ENCODE measurements around the gene RNF144B. TPM values are rescaled to one million over a fixed set of nuclear protein-coding genes. Genes with fewer than 3 reads are reported as not detected.

Gene RNF144B
- total RNA-seq, 2 donors from 2014 or later, result 9.4 to 11.9 TPM

DNA sequence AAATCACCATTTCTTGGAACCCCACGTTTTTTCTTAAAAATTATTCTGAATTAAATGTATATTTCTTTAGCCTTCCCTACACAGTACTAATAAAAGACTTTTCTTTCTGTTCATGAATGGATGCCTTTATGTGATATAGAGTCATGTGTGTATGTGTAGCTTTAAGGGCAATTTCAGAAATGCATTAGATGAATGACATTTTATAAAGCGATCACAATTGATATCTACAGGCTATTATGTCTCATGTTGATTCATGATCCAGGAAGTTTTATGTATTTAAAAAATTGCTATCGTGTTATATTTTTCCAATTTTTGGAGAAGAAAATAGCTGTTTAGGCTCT lies 81.3 kb downstream of the RNF144B start:
- Mint-ChIP-seq H3K4me3 (no peak overlapping the region), H3K4me1 (ENCODE audit: low read depth) (peaks cover 1% of the 10 kb centered on the region), H3K27ac (no peak overlapping the region), H3K9me3 (peaks cover 2% of the 10 kb centered on the region in 2 donors), H3K27me3 (ENCODE audit: low read depth) (no peaks in the 10 kb centered on the region), H3K36me3 (ENCODE audit: insufficient read depth in 2 of 2) (peaks cover 2 to 3% of the 10 kb centered on the region in 2 donors)
- DNase-seq (no peak), ATAC-seq (replicated peaks in 1 of 2) (no peak)

DNA sequence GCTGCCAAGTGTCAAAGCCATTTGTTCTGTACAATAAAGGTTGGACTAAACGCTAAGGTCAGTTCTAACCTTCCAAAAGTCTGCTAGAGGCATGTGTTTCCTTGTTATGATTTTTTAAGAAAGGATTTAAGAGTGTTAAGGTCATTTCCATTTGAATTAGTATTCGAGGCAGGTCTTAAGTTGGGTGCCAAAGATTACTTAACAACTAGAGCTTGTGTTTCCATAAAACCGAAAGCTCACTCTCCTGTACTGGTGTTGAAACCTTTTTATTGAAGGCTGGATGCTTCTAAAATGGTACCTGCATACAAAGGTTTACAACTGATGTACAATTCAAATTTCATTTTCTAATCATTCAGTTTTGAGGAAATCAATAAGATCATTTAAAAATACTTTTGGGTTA lies 82.4 kb downstream of the RNF144B start:
- no peak for ATAC-seq (replicated peaks in 1 of 2)
- H3K36me3 Mint-ChIP-seq (ENCODE audit: insufficient read depth in 2 of 2), result no peaks in the 10 kb centered on the region
- H3K27ac Mint-ChIP-seq, result no peak overlapping the region
- H3K27me3 Mint-ChIP-seq (ENCODE audit: low read depth), result no peaks in the 10 kb centered on the region
- peaks cover 6% of the 10 kb centered on the region for H3K4me1 Mint-ChIP-seq (ENCODE audit: low read depth)
- no peak for DNase-seq
- no peaks in the 10 kb centered on the region for H3K9me3 Mint-ChIP-seq
- H3K4me3 Mint-ChIP-seq, result no peak overlapping the region

- H3K9me3 Mint-ChIP-seq, result no peaks in the 10 kb centered on the region
- H3K36me3 Mint-ChIP-seq (ENCODE audit: insufficient read depth in 2 of 2), result no peaks in the 10 kb centered on the region
- H3K4me3 Mint-ChIP-seq, result no peak overlapping the region
- peaks cover 6% of the 10 kb centered on the region for H3K4me1 Mint-ChIP-seq (ENCODE audit: low read depth)
- peaks cover 4% of the 10 kb centered on the region for H3K27me3 Mint-ChIP-seq (ENCODE audit: low read depth)
- no peak for DNase-seq
- H3K27ac Mint-ChIP-seq, result no peak overlapping the region
- no peak for ATAC-seq (replicated peaks in 1 of 2)
Observed at GRCh38 chr6:18471232-18471964, 84.2 kb downstream of the RNF144B start.

DNA sequence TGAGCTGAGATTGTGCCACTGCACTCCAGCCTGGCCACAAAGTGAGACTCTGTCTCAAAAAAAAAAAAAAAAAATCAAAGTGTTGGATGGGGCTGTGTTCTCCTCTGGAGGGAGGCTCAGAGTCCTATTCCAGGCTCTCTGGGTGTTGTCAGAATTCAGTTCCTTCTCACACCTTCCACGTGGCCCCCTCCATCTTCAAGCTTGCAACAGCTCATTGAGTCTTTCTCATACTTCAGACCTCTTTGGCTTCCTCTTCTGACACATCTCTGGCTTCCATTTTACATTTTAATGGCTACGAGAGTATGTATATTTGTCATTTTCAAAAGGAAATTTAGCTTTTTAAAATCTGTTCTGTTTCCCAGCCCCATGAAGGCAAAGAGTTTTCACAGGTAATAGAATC lies 85.8 kb downstream of the RNF144B start:
- no peak overlapping the region for H3K27ac Mint-ChIP-seq
- H3K36me3 Mint-ChIP-seq (ENCODE audit: insufficient read depth in 2 of 2), result no peaks in the 10 kb centered on the region
- ATAC-seq (replicated peaks in 1 of 2), result no peak

GRCh38 chr6:18473755-18474154 lies 86.6 kb downstream of the RNF144B start:
- no peak for ATAC-seq (replicated peaks in 1 of 2)
- Mint-ChIP-seq H3K27ac (no peak overlapping the region), H3K36me3 (ENCODE audit: insufficient read depth in 2 of 2) (no peaks in the 10 kb centered on the region), H3K27me3 (ENCODE audit: low read depth) (peaks cover 11% of the 10 kb centered on the region), H3K9me3 (no peaks in the 10 kb centered on the region), H3K4me3 (no peak overlapping the region), H3K4me1 (ENCODE audit: low read depth) (peaks cover 17% of the 10 kb centered on the region)
- no peak for DNase-seq

More for the DNA sequence above, 85.8 kb downstream of the RNF144B start:
- peaks cover 11% of the 10 kb centered on the region for H3K27me3 Mint-ChIP-seq (ENCODE audit: low read depth)
- no peak overlapping the region for H3K4me3 Mint-ChIP-seq
- no peaks in the 10 kb centered on the region for H3K9me3 Mint-ChIP-seq
- H3K4me1 Mint-ChIP-seq (ENCODE audit: low read depth), result peaks cover 15% of the 10 kb centered on the region
- DNase-seq, result no peak

DNA sequence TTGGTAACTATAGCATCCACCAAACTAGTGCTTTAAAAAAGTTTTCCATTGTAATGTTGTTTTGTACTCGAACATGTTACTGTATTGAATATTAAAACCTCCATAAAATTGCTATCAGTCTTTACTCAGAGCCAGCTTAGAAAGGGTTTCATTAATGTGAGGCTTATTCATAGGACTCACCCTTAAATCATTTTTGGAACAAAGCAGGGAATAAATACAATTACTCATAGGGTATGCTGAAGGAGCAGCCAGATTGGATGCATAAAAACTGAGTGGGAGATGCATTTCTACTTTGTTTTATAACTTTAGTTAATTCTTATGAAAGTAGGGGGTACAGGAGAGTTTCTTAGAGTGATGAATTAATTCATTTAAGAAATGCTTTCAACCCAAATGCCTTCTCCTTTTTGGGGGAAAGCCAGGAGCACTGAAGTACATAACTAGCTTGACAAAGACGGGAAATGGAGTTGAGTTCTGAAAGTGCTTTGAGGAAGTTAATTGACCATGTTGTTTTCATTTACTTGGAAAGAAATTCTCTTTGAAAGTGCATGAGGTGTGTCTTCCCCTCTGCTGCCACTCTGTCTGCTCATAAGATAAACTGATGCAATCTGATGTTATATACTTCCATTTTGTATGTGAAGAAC lies 90.3 kb downstream of the RNF144B start:
- Mint-ChIP-seq H3K4me1 (ENCODE audit: low read depth) (peaks cover 17% of the 10 kb centered on the region), H3K27ac (peak overlapping the region; percentile 24), H3K4me3 (no peak overlapping the region), H3K9me3 (no peaks in the 10 kb centered on the region), H3K36me3 (ENCODE audit: insufficient read depth in 2 of 2) (no peaks in the 10 kb centered on the region), H3K27me3 (ENCODE audit: low read depth) (peaks cover 31% of the 10 kb centered on the region)
- DNase-seq (no peak), ATAC-seq (replicated peaks in 1 of 2) (no peak)

DNA sequence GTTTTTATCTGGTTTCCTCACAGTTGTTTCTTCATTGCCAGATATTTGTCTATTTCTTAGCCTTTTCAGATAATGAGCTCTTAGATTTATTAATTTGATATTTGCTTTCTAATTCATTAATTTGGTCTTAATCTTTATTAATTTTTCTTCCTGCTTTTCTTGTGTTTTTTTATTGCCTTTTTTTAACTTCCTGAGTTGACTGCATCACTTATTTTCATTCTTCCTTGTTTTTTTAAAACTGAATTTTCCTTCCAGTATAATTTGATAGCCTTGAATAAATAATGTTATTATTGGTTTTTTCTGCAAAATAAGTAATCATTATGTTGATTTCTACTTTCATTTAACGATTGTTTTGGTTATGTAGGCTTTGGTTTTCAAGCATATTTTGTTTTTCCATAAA lies 91.5 kb downstream of the RNF144B start:
- DNase-seq (no peak), ATAC-seq (replicated peaks in 1 of 2) (no peak)
- no peaks in the 10 kb centered on the region for H3K9me3 Mint-ChIP-seq
- H3K36me3 Mint-ChIP-seq (ENCODE audit: insufficient read depth in 2 of 2), result no peaks in the 10 kb centered on the region
- peaks cover 43% of the 10 kb centered on the region for H3K27me3 Mint-ChIP-seq (ENCODE audit: low read depth)
- no peak overlapping the region for H3K27ac Mint-ChIP-seq
- no peak overlapping the region for H3K4me3 Mint-ChIP-seq
- H3K4me1 Mint-ChIP-seq (ENCODE audit: low read depth), result peaks cover 14% of the 10 kb centered on the region

DNA sequence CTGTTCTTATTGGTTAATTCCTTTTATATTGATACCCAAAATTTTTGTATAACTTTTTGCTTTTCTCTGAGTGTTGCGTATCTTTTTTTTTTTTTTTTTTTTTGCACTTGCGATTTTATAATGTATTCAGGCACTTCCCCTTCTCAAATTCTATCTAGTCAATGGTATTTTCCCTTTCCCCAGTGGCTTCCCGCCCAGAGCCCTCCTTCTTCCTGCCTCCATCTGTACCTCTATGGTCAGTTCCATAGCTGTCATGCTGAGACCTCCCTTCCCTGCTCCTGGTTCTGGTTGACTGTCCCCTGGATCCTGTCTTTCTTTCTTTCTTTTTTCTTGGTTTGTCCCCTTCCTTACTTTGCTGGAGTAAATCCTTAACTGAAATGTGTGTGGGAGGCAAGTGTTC lies 94.7 kb downstream of the RNF144B start:
- H3K27me3 Mint-ChIP-seq (ENCODE audit: low read depth), result peaks cover 34% of the 10 kb centered on the region
- ATAC-seq (replicated peaks in 1 of 2) (no peak), DNase-seq (no peak)
- H3K4me3 Mint-ChIP-seq, result no peak overlapping the region
- no peaks in the 10 kb centered on the region for H3K9me3 Mint-ChIP-seq
- peaks cover 34% of the 10 kb centered on the region for H3K4me1 Mint-ChIP-seq (ENCODE audit: low read depth)
- no peak overlapping the region for H3K27ac Mint-ChIP-seq
- H3K36me3 Mint-ChIP-seq (ENCODE audit: insufficient read depth in 2 of 2), result peaks cover 2% of the 10 kb centered on the region in 2 donors

- Mint-ChIP-seq H3K9me3 (no peaks in the 10 kb centered on the region), H3K27ac (peak overlapping the region; percentile 41), H3K27me3 (ENCODE audit: low read depth) (peaks cover 41% of the 10 kb centered on the region), H3K4me3 (peak overlapping the region in 1 of 2 donors; percentile 50), H3K4me1 (ENCODE audit: low read depth) (peaks cover 29% of the 10 kb centered on the region), H3K36me3 (ENCODE audit: insufficient read depth in 2 of 2) (peaks cover 2% of the 10 kb centered on the region in 2 donors)
- ATAC-seq (replicated peaks in 1 of 2) (peak; percentile 85 to 86), DNase-seq (no peak)
Observed at GRCh38 chr6:18485660-18486435, 98.7 kb downstream of the RNF144B start.

GRCh38 chr6:18488004-18488403 lies 100.9 kb downstream of the RNF144B start:
- Mint-ChIP-seq H3K27me3 (ENCODE audit: low read depth) (peaks cover 37% of the 10 kb centered on the region), H3K36me3 (ENCODE audit: insufficient read depth in 2 of 2) (peaks cover 2% of the 10 kb centered on the region in 2 donors), H3K4me3 (no peak overlapping the region), H3K9me3 (no peaks in the 10 kb centered on the region), H3K27ac (no peak overlapping the region), H3K4me1 (ENCODE audit: low read depth) (peaks cover 29% of the 10 kb centered on the region)
- ATAC-seq (replicated peaks in 1 of 2), result no peak
- DNase-seq, result no peak

- Mint-ChIP-seq H3K9me3 (no peaks in the 10 kb centered on the region), H3K4me3 (no peak overlapping the region), H3K36me3 (ENCODE audit: insufficient read depth in 2 of 2) (peaks cover 2% of the 10 kb centered on the region in 2 donors), H3K27ac (no peak overlapping the region), H3K27me3 (ENCODE audit: low read depth) (peaks cover 38% of the 10 kb centered on the region), H3K4me1 (ENCODE audit: low read depth) (peaks cover 29% of the 10 kb centered on the region)
- no peak for ATAC-seq (replicated peaks in 1 of 2)
- DNase-seq, result no peak
Observed at GRCh38 chr6:18488526-18489270, 101.5 kb downstream of the RNF144B start.

GRCh38 chr6:18489335-18489734 lies 102.2 kb downstream of the RNF144B start:
- peaks cover 29% of the 10 kb centered on the region for H3K4me1 Mint-ChIP-seq (ENCODE audit: low read depth)
- H3K9me3 Mint-ChIP-seq, result no peaks in the 10 kb centered on the region
- H3K36me3 Mint-ChIP-seq (ENCODE audit: insufficient read depth in 2 of 2), result peaks cover 2% of the 10 kb centered on the region in 2 donors
- peaks cover 44% of the 10 kb centered on the region for H3K27me3 Mint-ChIP-seq (ENCODE audit: low read depth)
- ATAC-seq (replicated peaks in 1 of 2) (no peak), DNase-seq (no peak)
- H3K4me3 Mint-ChIP-seq, result no peak overlapping the region
- no peak overlapping the region for H3K27ac Mint-ChIP-seq

All from activated T-cell treated with anti-CD3 and anti-CD28 coated beads, Interleukin-2, amount 50 U/mL, for 72 hours (primary cell).